ENCODE results near the gene SGCE. TPM values are rescaled to one million over a fixed set of nuclear protein-coding genes. Genes with fewer than 3 reads are reported as not detected.

SGCE gene
- total RNA-seq, 1 donor: under 0.01 TPM

- DNase-seq (ENCODE audit: low read depth in 2 of 3, low spot score in 2 of 3): no peak
These were observed 25.1 kb downstream of the SGCE start for GRCh38 chr7:94630855-94631254.

- no peak for DNase-seq (ENCODE audit: low read depth in 2 of 3, low spot score in 2 of 3)
These were observed 32.1 kb downstream of the SGCE start for GRCh38 chr7:94623820-94624219.

DNA sequence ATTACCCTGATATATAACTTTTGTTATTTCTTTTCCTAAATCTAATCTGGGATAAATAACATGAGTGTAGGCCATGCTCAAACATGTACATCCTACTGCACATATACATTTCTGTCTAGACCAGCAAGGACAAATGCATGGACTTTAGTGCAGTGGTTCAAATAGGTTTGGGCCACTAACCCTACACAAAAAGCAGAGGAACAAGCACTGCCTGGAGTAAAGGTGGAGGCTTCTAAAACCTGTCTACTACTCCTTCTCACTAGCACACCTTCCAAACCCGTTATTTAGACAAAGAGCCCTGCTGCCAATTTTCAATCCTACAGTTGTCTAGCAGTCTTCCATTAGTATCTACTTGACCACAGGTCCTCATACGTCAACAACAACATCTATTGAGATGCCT, 34.8 kb downstream of the SGCE start:
- DNase-seq (ENCODE audit: low read depth in 2 of 3, low spot score in 2 of 3): no peak

GRCh38 chr7:94620703-94621118, 35.2 kb downstream of the SGCE start:
- DNase-seq (ENCODE audit: low read depth in 2 of 3, low spot score in 2 of 3): peak in 2 of 3 donors; percentile 64 to 82

GRCh38 chr7:94618126-94618525, 37.8 kb downstream of the SGCE start:
- DNase-seq (ENCODE audit: low read depth in 2 of 3, low spot score in 2 of 3): no peak

- no peak for DNase-seq (ENCODE audit: low read depth in 2 of 3, low spot score in 2 of 3)
These were observed 39.1 kb downstream of the SGCE start for GRCh38 chr7:94616855-94617254.

- DNase-seq (ENCODE audit: low read depth in 2 of 3, low spot score in 2 of 3): no peak
These were observed 40.3 kb downstream of the SGCE start for GRCh38 chr7:94615666-94616065.

GRCh38 chr7:94612661-94613060, 43.3 kb downstream of the SGCE start:
- no peak for DNase-seq (ENCODE audit: low read depth in 2 of 3, low spot score in 2 of 3)

- no peak for DNase-seq (ENCODE audit: low read depth in 2 of 3, low spot score in 2 of 3)
These were observed 43.7 kb downstream of the SGCE start for GRCh38 chr7:94612253-94612652.

DNA sequence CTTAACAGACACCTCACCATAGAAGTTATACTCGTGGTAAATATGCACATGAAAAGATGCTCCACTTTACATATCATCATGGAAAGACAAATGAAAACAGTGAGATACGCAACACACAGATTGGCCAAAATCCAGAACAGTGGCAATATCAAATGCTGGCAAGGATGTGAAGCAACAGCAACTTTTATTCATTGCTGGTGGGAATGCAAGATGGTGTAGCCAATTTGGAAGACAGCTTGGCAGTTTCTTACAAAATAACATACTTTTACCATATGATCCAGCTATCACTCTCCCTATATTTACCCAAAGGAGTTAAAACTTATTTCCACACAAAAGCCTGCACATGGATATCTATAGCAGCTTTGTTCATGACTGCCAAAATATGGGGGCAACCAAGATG, 46.4 kb downstream of the SGCE start:
- DNase-seq (ENCODE audit: low read depth in 2 of 3, low spot score in 2 of 3): no peak

DNA sequence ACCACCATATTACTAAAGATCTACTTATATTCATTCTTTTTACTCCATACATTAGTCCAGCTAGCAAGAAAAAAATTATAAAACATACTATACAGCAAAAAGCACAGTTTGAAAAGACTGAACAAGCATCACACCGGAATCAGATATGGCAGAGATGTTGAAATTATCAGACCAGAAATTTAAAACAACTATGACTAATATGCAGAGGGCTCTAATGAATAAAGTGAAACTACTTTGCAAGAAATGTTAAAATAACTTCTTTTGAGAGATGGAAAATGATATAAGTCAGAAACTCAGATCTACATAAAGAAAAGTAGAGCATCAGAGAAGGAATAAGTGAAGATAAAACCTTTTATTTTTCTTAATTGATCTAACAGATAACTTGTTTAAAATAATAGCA, 50.9 kb downstream of the SGCE start:
- no peak for DNase-seq (ENCODE audit: low read depth in 2 of 3, low spot score in 2 of 3)

DNA sequence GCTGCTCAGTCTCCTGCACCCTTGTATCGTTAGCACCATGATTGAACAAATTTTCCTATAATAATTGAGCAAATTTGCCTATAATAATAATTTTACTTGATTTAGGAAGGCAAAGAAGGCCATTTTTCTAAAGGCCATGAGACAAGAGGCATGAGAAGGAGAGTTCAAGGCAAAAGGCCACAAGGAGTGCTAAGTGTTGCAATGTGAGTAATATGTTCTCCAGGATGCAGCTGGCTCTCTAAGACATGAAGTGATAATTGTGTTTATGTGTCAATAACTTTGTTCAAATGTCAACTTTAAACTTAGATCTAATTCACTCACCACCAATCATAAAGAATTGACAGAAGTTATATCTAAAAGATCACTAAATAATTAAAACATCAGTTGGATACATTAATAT, 53.8 kb downstream of the SGCE start:
- no peak for DNase-seq (ENCODE audit: low read depth in 2 of 3, low spot score in 2 of 3)

DNA sequence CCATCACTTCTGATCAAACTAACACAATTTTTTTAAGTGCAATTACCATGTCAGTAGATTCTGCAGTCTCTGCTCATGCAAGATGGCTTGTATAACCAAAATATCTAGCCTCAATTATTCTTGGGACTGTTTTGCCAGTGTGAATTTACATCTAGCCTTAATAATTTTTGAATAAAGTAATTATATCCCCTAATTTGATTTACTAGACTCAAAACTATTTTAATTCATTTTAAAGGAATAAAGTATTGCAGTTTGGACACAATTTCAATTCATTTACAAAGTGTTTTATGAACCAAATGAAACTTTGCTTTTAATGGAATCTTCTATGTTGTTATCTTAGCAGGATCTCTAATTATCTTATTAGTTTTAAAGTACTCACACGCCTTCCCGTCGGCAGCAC, 55.7 kb downstream of the SGCE start:
- no peak for DNase-seq (ENCODE audit: low read depth in 2 of 3, low spot score in 2 of 3)

GRCh38 chr7:94595717-94596116, 60.2 kb downstream of the SGCE start:
- no peak for DNase-seq (ENCODE audit: low read depth in 2 of 3, low spot score in 2 of 3)

- no peak for DNase-seq (ENCODE audit: low read depth in 2 of 3, low spot score in 2 of 3)
These were observed 61.1 kb downstream of the SGCE start for GRCh38 chr7:94594882-94595281.

DNA sequence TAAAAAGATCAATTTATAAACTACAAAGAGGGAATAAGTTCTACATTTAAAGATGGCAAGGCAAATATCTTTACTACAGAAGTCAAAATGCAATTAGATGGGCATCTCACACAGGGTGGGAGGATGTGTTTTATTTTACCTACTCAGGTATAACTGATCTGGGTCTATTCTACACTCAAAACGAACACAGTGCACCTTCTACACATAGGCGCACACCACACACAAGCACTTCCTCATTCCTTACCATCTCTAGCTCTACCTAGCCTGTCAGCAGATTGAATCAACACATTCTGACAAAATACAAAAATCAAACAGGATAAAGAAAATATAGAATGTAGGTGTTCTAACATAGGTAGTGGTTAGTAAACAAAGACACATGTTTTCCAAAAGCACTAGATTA, 64.8 kb downstream of the SGCE start:
- peak in 1 of 3 donors; percentile 29 for DNase-seq (ENCODE audit: low read depth in 2 of 3, low spot score in 2 of 3)

GRCh38 chr7:94590526-94591162, 65.3 kb downstream of the SGCE start:
- DNase-seq (ENCODE audit: low read depth in 2 of 3, low spot score in 2 of 3): peak in 1 of 3 donors; percentile 41

DNA sequence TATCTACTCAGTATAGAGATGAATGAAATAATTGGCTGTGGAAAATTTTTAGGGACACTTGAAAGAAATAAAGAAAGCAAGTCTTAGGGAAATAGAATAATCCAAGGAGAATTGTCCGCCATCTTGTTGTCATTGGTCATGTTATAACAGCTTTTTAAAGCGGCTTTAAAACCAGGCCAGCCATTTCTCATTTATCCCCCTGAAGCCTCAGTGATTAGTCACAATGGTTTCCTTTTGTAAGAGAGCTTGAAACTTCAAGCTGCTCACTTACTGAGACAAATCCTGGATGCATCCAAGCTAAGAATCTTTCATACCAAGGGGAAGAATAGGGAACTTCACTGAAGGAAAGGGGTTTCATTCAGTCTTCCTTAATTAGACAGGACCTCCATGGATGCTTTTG, 67.9 kb downstream of the SGCE start:
- no peak for DNase-seq (ENCODE audit: low read depth in 2 of 3, low spot score in 2 of 3)

GRCh38 chr7:94584113-94584512, 71.8 kb downstream of the SGCE start:
- DNase-seq (ENCODE audit: low read depth in 2 of 3, low spot score in 2 of 3): no peak

GRCh38 chr7:94580601-94581000, 75.3 kb downstream of the SGCE start:
- DNase-seq (ENCODE audit: low read depth in 2 of 3, low spot score in 2 of 3): no peak

- no peak for DNase-seq (ENCODE audit: low read depth in 2 of 3, low spot score in 2 of 3)
These were observed 76.5 kb downstream of the SGCE start for GRCh38 chr7:94579470-94579869.

GRCh38 chr7:94578614-94579013, 77.3 kb downstream of the SGCE start:
- no peak for DNase-seq (ENCODE audit: low read depth in 2 of 3, low spot score in 2 of 3)

GRCh38 chr7:94577357-94577756, 78.6 kb downstream of the SGCE start:
- no peak for DNase-seq (ENCODE audit: low read depth in 2 of 3, low spot score in 2 of 3)

Data from hematopoietic multipotent progenitor cell (in vitro differentiated cells).